Amniotic epithelial cell (primary cell): ENCODE measurements around the gene PPP2R2D.

Experiments
- DNase-seq: peaks from one replicate; pipeline ENCODE4 v3.0.0-alpha.2; 2010; ENCODE audit warnings: low read depth

PPP2R2D gene

DNA sequence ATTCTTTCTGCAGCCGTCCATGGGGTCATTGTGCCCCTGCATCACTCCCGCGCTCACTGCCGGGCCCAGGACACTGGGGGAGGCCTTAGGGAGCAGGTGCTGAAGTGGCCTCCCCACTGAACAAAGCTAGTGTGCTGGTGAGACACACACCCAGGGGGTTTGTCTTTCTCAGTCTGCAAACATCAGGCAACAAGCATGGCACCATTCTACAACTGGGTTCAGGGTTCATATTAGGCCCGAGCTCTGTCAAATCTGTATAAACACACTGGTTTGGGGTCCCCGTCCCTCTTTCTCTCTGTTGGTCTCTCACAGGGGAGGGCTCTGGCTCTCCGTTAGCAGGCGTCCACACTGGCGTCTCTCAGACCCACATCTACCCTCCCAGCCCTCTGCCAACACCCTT lies 11.1 kb upstream of the PPP2R2D start:
- DNase-seq, result no peak

DNA sequence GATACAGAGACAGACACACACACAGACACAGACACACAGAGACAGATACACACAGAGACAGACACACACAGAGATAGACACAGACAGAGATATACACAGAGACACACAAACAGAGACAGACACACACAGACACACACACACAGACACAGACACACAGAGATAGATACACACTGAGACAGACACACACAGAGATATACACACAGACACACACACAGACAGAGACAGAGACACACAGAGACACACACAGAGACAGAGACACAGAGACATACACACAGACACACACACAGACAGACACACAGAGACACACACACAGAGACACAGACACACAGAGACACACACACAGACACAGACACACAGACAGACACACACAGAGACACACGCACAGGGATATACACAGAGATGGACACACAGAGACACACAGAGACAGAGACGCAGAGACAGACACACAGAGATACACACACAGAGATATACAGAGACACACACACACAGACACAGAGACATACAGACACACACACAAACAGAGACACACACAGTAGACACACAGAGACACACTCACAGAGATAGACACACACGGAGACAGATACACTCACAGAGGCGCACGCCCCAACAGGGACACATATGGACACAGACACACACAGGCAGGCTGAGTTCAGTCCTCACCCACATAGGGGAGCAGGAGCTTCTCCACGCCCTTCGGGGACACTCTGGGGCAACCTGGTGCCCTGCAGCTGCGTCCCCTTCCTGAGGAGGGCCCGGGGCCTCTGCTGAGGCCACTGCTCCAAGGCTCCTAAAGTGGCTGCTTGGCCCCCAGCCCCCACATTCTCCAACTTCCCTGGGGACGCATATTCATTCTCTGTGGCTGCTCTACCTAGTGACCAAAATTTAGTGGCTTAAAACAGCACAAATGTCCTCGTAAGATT lies 10.3 kb upstream of the PPP2R2D start:
- no peak for DNase-seq

DNA sequence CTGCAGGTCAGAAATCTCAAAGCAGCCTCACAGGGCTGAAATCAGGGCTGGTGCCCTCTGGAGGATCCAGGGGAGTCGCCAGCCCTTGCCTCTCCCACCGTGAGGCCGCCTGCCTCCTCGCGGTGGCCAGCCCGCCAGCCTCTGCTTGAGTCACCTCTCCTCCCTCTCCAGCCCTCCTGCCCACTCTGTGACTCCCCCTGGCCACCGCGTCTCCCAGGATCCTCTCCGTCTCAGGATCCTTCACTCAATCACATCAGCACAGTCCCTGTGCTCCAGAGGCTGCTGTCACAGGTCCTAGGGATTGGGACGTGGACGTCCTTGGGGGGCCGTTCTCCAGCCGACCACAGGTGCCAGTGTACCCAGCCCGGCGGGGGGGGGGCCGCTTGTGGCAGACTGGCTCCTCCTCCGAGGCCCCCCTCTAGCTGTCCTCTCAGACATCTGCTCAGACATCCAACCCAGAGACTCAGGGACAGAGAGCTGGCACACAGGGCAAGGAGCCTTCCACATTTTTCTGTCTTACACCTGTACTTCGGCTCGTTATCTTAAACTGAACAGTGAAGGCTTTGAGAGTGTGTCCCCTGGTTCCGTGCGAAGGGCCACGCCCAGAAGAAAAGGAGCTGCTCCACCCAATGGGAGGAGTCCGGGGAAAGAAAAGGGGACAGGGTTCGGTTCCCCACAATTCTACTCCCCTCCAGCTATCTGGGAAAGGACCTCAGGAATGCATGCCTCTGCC lies 9.4 kb upstream of the PPP2R2D start:
- no peak for DNase-seq

DNA sequence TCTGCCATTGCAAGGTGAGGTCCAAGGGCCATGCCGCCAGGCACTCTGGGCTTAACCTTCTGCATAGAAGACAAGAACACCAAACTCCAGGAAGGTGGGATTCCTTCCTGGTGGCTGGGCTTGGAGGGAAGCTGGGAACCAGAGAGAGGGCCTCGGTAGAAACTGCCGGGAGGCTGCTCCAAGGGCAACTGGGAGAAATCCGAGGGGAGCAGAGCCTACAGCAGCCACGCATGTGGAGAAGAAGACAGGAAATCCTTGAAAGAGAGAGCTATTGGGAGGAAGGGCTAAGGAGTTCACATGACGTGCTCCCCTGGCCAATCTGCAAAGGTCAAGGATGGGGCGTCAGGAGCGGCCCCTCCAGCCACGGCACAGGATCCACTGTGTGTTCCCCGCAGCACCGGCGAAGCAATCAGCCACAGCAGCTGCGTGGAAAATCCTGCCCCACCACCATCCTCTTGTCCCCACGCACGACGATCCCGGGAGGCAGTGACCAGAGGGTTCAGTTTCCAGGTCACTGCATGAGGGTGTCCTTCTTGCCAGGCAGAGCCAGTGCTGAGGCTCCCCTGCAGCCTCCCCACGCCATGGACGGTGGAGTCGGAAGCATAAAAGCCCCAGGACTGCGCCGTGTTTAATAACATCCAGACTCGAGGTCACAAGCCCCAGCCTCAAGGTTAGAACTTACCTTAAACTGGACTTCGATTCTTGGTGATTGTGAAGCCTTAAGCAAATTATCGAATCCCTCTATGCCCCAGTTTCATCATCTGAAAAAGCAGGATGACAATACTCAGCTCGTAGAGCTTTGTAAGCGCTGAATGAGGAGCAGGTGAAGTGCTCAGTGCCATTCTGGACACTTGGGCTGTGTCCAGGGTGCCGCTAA lies 8.6 kb upstream of the PPP2R2D start:
- no peak for DNase-seq

DNA sequence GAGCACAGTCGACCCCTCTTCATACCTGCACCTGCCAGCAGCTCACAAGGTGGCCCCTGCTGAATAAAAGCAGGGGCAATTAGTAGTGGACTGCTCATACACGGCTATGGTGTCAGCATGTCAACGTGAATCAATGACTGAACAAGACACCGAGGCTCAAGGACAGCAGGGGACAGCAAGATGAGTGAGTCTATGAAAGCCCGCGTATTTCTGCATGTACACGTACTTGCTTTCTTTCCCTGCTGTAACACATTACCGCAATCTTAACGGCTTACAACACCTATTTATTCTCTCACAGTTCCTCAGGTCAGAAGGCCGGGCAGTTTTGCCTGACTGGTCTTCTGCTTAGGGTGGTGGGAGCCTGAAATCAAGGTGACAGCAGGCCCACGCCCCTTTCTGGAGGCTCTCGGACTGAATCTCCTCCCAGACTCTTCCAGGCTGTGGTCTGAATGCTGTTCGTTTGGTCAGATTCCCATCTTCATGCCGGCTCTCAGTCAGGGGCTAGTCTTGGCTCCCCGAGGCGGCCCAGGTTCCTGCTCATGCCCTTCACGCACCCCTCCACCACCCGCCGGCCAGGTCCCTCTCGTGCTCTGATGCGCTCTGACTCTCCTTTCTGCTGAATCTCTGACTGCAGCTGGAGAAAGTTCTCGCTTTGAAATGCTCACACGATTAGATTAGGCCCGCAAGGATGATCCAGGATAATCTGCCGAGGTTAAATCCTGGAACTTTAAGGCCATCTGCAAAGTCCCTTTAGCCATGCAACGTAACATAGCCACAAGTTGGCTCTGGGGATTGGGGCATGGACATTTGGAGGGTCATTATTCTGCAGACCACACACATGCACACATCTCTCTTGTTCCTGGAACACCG lies 7.8 kb upstream of the PPP2R2D start:
- DNase-seq, result no peak

DNA sequence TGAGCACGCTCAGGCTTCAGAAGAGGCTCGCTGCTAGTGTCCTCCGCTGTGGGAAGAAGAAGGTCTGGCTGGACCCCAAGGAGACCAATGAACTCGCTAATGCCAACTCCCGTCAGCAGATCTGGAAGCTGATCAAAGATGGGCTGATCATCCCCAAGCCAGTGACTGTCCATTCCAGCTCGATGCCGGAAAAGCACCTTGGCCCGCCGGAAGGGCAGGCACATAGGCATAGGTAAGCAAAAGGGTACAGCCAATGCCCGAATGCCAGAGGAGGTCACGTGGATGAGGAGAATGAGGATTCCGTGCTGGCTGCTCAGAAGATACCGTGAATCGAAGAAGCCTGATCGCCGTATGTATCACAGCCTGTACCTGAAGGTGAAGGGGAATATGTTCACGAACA lies 5.7 kb upstream of the PPP2R2D start:
- DNase-seq, result no peak

DNA sequence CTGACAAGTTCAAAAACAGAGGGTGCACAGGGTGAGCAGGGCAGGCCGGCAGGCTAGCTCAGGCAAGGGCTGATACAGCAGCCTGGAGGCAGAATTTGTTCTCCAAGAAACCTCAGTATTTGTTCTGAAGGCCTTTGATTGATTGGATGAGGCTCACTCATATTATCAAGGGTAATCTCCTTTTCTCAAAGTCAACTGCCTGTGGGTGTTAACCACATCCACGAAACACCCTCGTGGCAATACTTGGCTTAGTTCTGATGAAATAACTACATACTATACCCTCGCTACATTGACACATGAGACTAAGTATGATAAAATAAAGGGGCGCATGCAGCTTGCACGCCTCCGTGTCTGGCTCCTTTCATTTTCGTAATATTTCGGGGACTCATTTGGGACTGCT lies 4.4 kb upstream of the PPP2R2D start:
- DNase-seq, result peak; percentile 69

DNA sequence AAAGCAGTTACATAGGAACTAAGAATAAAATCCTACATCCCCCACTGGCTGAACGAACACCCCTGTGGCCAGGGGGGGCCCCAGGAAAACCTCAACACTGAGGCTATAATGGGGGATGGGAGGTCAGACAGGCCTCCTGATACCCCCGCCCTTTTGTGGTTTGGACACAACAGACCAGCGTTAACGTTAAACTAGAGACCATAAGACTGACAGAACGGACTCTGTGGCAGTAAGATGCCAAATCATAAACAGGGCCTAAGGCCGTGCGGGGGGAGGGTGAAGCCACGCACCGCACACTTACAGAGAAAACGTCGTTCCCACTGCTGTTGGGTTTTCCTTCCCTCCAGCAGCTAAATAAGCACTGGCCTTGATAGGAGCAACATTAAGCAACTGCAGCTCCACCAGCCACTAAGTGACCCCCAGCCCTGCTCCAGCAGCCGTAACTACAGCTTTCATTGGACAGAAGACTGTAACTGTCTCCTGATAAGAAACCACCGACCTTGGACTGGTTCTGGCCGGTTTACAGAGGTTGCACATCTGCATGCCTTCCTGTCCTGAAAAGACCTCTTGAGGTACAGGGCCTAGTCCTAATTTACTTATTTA lies 3.4 kb upstream of the PPP2R2D start:
- peak; percentile 77 for DNase-seq

DNA sequence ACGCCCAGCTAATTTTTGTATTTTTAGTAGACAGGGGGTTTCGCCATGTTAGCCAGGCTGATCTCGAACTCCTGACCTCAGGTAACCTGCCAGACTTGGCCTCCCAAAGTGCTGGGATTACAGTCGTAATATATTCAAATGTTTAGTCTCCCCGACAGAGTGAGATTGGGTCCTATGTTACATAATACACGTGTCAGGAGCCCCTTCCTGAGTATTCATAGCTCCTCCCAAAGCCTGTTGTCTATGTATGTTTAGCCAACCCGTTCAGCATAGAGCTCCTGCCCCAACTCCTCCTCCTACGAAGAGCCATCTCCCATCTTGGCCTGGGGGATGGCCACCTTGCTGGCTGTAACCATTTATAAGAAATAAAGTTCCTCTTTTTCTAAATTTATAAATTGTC lies 2.7 kb upstream of the PPP2R2D start:
- no peak for DNase-seq

DNA sequence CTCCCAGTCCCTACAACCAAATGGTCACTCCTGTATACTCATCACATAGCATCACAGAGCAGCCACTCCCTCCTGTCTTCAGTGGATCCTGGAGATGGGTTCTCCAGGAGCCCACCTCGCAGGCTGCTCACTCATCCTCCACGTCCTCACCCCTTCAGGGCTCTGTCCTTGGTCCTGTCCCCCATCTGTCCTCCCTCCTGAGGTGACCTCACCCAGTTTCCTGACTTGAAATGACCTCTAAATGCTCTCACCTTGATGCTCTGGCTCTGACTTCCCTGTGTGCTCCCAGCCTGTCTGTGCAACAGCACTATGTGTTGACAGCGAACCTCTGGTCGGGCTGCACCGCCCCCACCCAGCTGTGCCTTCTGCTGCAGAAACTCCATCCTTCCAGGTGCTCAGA lies 2.1 kb upstream of the PPP2R2D start:
- DNase-seq, result no peak

DNA sequence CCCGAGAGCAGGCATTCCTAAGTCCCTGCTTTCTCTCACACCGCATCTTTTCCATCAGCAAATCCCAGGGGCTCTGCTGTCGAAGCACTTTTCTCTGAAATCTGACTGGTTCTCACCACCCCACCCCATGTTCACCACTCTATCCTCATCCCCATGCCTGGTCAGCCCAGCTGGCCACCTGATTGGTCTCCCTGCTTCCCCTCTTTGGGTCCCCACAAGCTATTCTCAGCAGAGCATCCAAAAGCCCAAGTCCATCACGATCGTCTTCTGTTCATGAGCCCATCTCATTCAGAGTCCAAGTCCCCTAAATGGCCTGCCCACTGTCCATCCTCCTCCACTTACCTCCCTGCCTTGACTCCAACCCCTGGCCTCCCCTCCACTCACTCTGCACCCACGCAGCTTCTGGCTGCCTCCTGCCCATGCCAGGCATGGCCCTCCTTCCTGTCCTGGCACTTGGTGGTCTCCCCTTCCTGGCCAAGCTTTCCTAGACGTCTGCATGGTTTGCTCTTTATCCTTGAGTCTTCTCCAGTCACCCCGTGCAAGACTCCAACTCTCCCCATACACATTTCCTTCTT lies 1.6 kb upstream of the PPP2R2D start:
- DNase-seq, result no peak

DNA sequence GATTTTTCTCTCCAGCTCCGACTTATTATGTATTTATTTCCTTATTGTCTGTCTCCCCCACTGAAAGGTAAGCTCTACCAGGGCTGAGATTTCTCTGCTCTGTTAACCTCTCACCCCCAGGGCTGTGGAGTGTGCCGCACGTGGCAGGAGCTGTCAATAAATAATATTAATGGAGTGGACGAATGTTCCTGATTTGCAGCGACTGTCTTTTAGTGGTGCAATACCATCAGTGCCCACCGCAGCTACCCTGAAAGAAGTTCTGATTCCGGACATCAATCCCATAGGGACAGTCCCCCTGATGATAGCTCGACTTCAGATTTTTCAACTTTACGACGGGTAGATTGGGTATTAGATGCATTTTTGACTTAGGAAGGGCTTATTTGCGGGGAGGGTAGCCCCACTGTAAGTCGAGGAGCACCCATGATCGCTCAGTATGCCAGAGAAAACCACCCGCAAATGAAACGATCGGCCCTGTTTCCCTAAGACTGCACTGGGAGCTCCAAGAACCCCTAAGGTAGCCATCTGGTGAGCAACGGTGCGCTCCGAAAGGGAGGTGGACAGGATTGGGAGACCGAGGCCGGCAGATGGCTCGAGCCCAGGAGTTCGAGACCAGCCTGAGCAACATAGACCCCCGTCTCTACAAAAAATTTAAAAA lies 986 bp upstream of the PPP2R2D start:
- DNase-seq, result no peak

DNA sequence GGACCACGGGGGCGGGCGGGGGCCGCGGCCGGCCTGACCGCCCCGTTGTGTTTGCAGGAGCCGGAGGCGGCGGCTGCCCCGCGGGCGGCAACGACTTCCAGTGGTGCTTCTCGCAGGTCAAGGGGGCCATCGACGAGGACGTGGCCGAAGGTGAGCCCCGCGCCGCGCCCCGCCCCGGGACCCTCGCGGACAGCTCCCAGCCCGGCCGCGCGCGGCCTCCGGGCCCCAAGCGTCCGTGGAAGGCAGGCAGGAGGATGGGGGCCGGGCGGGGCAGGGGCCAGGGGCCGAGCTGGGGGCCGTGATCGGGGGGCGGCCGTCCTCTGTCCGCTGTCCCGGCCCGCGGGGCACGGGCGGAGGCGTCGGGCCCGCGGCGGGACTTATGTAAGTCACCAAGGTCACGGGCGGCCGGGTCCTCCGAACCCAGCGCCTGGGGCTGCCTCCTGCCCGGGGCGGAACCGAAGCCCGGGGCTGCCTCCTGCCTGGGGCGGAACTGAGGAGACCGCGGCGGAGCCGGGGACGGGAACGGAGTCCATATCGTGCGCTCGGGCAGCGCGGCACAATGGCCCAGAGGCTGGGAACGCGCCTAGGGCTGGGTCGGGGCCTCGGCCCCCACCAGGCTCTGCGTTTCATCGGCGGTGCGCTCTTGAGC lies 497 bp downstream of the PPP2R2D start:
- DNase-seq, result no peak

DNA sequence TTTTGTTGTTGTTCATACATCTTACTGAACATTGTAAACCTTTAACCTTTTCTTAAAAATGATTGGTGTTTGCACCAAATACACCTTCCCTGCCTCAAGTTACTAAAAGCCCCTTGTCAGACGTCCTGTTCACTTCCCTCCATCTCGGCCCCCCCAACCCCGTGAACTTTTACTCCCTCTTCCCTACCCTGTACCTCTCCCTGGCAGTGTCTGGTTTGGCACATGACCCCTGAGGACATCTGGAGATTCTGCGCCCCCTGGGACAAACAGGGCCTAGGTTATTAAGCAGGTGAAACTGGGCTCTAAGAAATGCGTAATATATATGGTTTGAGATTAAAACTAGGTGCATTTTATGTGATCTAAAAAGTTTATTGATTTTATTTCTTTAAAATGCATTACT lies 1.4 kb downstream of the PPP2R2D start:
- no peak for DNase-seq

DNA sequence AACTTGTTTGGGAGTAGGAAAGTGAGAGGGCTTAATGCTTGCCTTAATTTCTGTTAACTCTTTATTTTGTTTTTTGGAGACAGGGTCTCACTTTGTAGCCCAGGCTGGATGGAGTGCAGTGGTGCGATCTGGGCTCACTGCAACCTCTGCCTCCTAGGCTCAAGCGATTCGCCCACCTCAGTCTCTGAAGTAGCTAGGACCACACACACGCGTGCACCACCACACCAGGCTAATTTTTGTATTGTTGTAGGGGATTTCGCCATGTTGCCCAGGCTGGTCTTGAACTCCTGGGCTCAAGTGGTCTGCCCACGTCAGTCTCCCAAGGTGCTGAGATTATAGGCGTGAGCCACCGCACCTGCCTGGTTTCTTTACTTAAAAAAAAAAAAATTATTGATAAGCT lies 1.9 kb downstream of the PPP2R2D start:
- no peak for DNase-seq

DNA sequence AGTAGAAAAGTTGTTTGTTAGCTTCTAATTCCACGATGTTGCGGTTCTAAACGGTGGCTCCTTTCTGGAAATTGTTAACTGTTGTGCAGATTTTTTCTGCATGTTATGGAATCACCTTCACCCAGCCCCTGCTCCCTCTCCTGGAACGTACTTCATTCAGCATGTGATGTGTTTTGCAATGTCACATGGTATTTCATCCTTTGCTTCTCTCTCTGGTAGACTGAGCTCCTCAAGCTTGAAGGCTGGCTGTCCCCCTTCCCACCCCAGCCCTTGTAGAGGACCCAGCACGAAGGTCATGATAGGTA lies 4.4 kb downstream of the PPP2R2D start:
- DNase-seq, result peak; percentile 26

DNA sequence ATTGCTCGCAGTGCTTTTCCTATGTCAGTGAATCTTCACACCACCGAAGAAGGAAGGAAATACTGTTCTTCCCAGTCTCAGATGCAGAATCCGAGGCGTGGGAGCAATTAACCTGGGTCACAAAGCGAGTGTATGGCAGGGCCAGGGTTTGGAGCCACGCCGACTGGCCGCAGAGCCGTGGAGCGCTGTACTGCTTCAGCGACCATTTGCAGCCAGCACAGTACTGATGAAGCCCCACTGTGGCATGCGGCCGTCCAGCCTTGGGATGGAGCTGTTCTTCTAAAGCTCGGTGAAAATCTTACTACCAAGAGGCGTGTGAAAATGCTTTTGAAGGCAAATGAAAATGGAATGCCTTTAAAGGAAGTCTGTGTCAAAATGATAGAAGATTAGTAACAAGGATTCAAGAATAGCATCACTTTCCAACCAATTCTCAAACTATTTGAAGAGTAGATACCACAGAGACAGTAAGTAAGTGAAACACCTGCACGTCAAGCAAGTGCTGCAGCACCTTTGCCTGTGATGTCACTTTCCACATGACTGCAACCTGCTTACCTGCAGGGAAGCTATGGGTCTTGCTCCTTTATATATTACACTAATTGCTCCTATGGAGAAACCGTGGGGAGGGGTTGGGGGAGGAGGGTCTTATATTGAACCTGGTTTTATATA lies 4.9 kb downstream of the PPP2R2D start:
- no peak for DNase-seq

DNA sequence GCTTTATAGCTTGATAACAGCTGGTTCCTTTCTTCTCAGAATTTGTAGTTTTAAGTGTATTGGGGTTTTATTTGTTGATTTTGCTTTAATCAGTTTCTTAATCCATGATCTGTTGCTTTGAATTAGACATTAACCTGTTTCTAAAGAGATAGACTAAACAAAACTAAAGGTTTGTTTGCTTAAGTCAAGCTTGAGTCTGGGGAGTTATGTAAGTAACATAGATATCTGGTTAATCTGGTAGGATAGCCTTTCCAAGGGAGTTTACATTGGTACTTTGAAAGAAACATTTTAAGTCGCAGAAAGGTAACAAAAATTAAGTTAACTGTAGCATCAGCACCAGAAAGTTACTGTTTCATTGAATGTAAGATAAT lies 5.4 kb downstream of the PPP2R2D start:
- DNase-seq, result no peak

DNA sequence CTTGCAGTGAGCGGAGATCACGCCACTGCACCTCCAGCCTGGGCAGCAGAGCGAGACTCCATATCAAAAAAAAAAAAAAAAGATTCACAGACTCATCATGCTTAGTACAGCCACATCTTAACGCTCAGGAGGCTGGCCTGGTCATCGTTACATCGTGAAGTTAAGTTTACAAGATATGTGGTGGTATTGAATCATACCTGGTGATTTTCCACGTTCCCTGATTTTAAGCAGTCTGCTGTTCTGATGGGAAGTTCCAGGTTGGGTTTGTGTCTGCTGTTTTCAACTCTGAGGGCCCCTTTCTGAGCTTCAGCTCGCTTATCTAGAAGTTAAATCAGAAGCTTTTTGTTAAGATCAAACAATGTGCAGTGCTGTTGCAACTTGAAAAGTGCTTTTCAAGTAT lies 6.9 kb downstream of the PPP2R2D start:
- peak; percentile 49 for DNase-seq
